Keratinocyte (primary cell): ENCODE results near the gene TBCD. TPM values are rescaled to one million over a fixed set of nuclear protein-coding genes. Genes with fewer than 3 reads are reported as not detected.

Experiments used
- DNase-seq: peaks from one replicate; pipeline ENCODE4 v3.0.0-alpha.2; 2011; ENCODE audit warnings: low read depth, missing footprints, low spot score
- FAIRE-seq: peaks from 2 replicates; lab custom pipeline; 2011; peaks lifted over from hg19 to GRCh38; lab: Jason Lieb, UNC
- H2AFZ ChIP-seq: 2 replicates; pipeline ENCODE4 v1.6.0; 2012; ENCODE audit warnings: low read length, control low read depth, inconsistent platforms; ENCODE audit not compliant: control insufficient read depth
- H3K27ac ChIP-seq: 2 replicates; pipeline ENCODE4 v1.5.1; 2011; ENCODE audit warnings: low read length; ENCODE audit not compliant: control insufficient read depth, insufficient read depth
- H3K27me3 ChIP-seq: 3 replicates; pipeline ENCODE4 v1.6.0; 2011; ENCODE audit warnings: low read length; ENCODE audit not compliant: control insufficient read depth, insufficient read depth; ENCODE audit errors: extremely low read depth
- H3K36me3 ChIP-seq, 2 experiments: 2 replicates in 1 of 2; 3 replicates in 1 of 2; pipeline ENCODE4 v1.5.1; 2011; ENCODE audit warnings: low read length in 2 of 2, mild to moderate bottlenecking in 1 of 2; ENCODE audit not compliant: control insufficient read depth in 2 of 2, insufficient read depth in 2 of 2; ENCODE audit errors: extremely low read depth in 1 of 2
- H3K4me1 ChIP-seq: 3 replicates; pipeline ENCODE4 v1.5.1; 2011; ENCODE audit warnings: low read length; ENCODE audit not compliant: control insufficient read depth, insufficient read depth; ENCODE audit errors: extremely low read depth
- H3K4me2 ChIP-seq: 3 replicates; pipeline ENCODE4 v1.6.0; 2011; ENCODE audit warnings: low read depth, low read length; ENCODE audit not compliant: control insufficient read depth, insufficient read depth; ENCODE audit errors: extremely low read depth
- H3K4me3 ChIP-seq, 3 experiments: fragments of 200-600 bp in 1 of 3; sonication (generic) in 1 of 3; 2 replicates in 2 of 3; 3 replicates in 1 of 3; pipeline ENCODE4 v1.5.1; 2011 to 2016; ENCODE audit warnings: low read length in 3 of 3, mild to moderate bottlenecking in 3 of 3, control low read depth in 2 of 3, inconsistent platforms in 1 of 3, low read depth in 1 of 3, mixed read lengths in 1 of 3, mixed run types in 1 of 3, moderate library complexity in 1 of 3; ENCODE audit not compliant: control insufficient read depth in 2 of 3, insufficient read depth in 2 of 3; ENCODE audit errors: extremely low read depth in 1 of 3
- H3K79me2 ChIP-seq: 2 replicates; pipeline ENCODE4 v1.6.0; 2012; ENCODE audit warnings: low read length; ENCODE audit not compliant: control insufficient read depth, insufficient read depth
- H3K9ac ChIP-seq: 3 replicates; pipeline ENCODE4 v1.6.0; 2011; ENCODE audit warnings: low read length; ENCODE audit not compliant: control insufficient read depth, insufficient read depth; ENCODE audit errors: extremely low read depth
- H3K9me1 ChIP-seq: 3 replicates; pipeline ENCODE4 v1.6.0; 2011; ENCODE audit warnings: low read length; ENCODE audit not compliant: control insufficient read depth, insufficient read depth; ENCODE audit errors: extremely low read depth
- H3K9me3 ChIP-seq: 2 replicates; pipeline ENCODE4 v1.5.1; 2012; ENCODE audit warnings: low read depth, low read length; ENCODE audit not compliant: control insufficient read depth
- H4K20me1 ChIP-seq: 3 replicates; pipeline ENCODE4 v1.6.0; 2011; ENCODE audit warnings: low read length; ENCODE audit not compliant: control insufficient read depth, insufficient read depth; ENCODE audit errors: extremely low read depth
- CTCF ChIP-seq, 3 experiments: IDR thresholded peaks in 1 of 3; conservative IDR thresholded peaks in 1 of 3; optimal IDR thresholded peaks in 1 of 3; 2 replicates in 2 of 3; 3 replicates in 1 of 3; pipeline versions ENCODE3 to v1.5.1; 2011; ENCODE audit warnings: low read length in 3 of 3, mild to moderate bottlenecking in 3 of 3, moderate library complexity in 2 of 3, control low read depth in 1 of 3, inconsistent platforms in 1 of 3; ENCODE audit not compliant: insufficient read depth in 2 of 3; ENCODE audit errors: extremely low read depth in 1 of 3
- EZH2 ChIP-seq: IDR thresholded peaks from one replicate; pipeline ENCODE4 v1.6.1; 2012; ENCODE audit warnings: inconsistent platforms, mild to moderate bottlenecking, low read length, moderate library complexity
- dilution Hi-C: fragments of 300-500 bp; cut with MboI; formaldehyde crosslinking; loops from one replicate; pipeline ENCODE4 v1.7.0; 2020; ENCODE audit warnings: low sequenced_read_pairs; ENCODE audit not compliant: extremely low pct_ligation_motif_present
- polyA plus RNA-seq, 5 experiments: library from polyadenylated mRNA; depleted of rRNA in 3 of 5; stranded (reverse) in 3 of 5; stranded (forward) in 1 of 5; unstranded in 1 of 5; fragments of >200 nt; gene quantifications; 1 replicate in 1 of 5; 2 replicates in 3 of 5; 3 replicates in 1 of 5; pipeline versions ENCODE4 v1.2.1 to v1.2.3, GENCODE V29; 2011 to 2012; ENCODE audit warnings: missing spikeins in 2 of 5, low read depth in 1 of 5, low replicate concordance in 1 of 5

The TBCD gene
- polyA plus RNA-seq, 1 donor (not counting 4 experiments of a cell fraction or from before 2014, with no cell fraction given) = 36.2 TPM

GRCh38 chr17:82831818-82832200, 79.9 kb downstream of the TBCD start:
- Histone ChIP-seq H3K9ac (no peak overlapping the region), H3K27ac (no peak overlapping the region), H3K79me2 (peaks cover 8% of the 10 kb centered on the region), H3K27me3 (no peaks in the 10 kb centered on the region), H2AFZ (no peak overlapping the region), H3K4me3 (no peak overlapping the region), H3K4me1 (peaks cover 10% of the 10 kb centered on the region), H4K20me1 (peaks cover 6% of the 10 kb centered on the region), H3K36me3 (peaks cover 11 to 24% of the 10 kb centered on the region in 2 experiments), H3K9me1 (no peaks in the 10 kb centered on the region), H3K4me2 (no peak overlapping the region), H3K9me3 (no peaks in the 10 kb centered on the region)
- dilution Hi-C loops = no loop called here
- no peak for FAIRE-seq
- TF ChIP-seq EZH2 (no peak), CTCF (optimal IDR thresholded peaks at IDR 0.05 in 1 of 3, IDR thresholded peaks at IDR 0.05 in 1 of 3, conservative IDR thresholded peaks at IDR 0.05 in 1 of 3; ENCODE audit: extremely low read depth in 1 of 3, insufficient read depth in 2 of 3, low read length in 3 of 3) (no peak)
- no peak for DNase-seq

GRCh38 chr17:82832411-82832810, 80.5 kb downstream of the TBCD start:
- H3K4me1 ChIP-seq = peaks cover 12% of the 10 kb centered on the region
- no peak overlapping the region for H3K9ac ChIP-seq
- peaks cover 10 to 20% of the 10 kb centered on the region in 2 experiments for H3K36me3 ChIP-seq
- H3K79me2 ChIP-seq = peaks cover 10% of the 10 kb centered on the region
- no peak overlapping the region for H3K4me3 ChIP-seq
- no peak for TF ChIP-seq CTCF (optimal IDR thresholded peaks at IDR 0.05 in 1 of 3, IDR thresholded peaks at IDR 0.05 in 1 of 3, conservative IDR thresholded peaks at IDR 0.05 in 1 of 3; ENCODE audit: extremely low read depth in 1 of 3, insufficient read depth in 2 of 3, low read length in 3 of 3)
- no peak for TF ChIP-seq EZH2
- H2AFZ ChIP-seq = no peak overlapping the region
- FAIRE-seq (no peak), DNase-seq (no peak)
- H3K4me2 ChIP-seq = no peak overlapping the region
- no peaks in the 10 kb centered on the region for H3K9me3 ChIP-seq
- no peaks in the 10 kb centered on the region for H3K9me1 ChIP-seq
- no peaks in the 10 kb centered on the region for H3K27me3 ChIP-seq
- H4K20me1 ChIP-seq = peaks cover 1% of the 10 kb centered on the region
- dilution Hi-C loops = no loop called here
- no peak overlapping the region for H3K27ac ChIP-seq
